HepG2 (cell line): Measurements from ENCODE around the gene KIAA0930.

Experiments used
- POLR2A ChIP-seq, 2 experiments: IDR thresholded peaks; 2 replicates each; pipeline ENCODE4 v1.6.1; 2011; ENCODE audit warnings: low read depth in 2 of 2, low read length in 2 of 2, mild to moderate bottlenecking in 1 of 2, moderate library complexity in 1 of 2; ENCODE audit not compliant: insufficient read depth in 1 of 2
- ZNF232 ChIP-seq: sonication (generic); formaldehyde crosslinking; IDR thresholded peaks from 2 replicates; pipeline ENCODE4 v1.4.0; 2020; ENCODE audit warnings: missing genetic modification reagents, borderline replicate concordance
- TF ChIP-seq, protein P1 (sequence below): sonication (generic); formaldehyde crosslinking; IDR thresholded peaks from 2 replicates; pipeline ENCODE4 v1.5.0; 2020; ENCODE audit warnings: mild to moderate bottlenecking, missing genetic modification reagents, moderate library complexity

DNA sequence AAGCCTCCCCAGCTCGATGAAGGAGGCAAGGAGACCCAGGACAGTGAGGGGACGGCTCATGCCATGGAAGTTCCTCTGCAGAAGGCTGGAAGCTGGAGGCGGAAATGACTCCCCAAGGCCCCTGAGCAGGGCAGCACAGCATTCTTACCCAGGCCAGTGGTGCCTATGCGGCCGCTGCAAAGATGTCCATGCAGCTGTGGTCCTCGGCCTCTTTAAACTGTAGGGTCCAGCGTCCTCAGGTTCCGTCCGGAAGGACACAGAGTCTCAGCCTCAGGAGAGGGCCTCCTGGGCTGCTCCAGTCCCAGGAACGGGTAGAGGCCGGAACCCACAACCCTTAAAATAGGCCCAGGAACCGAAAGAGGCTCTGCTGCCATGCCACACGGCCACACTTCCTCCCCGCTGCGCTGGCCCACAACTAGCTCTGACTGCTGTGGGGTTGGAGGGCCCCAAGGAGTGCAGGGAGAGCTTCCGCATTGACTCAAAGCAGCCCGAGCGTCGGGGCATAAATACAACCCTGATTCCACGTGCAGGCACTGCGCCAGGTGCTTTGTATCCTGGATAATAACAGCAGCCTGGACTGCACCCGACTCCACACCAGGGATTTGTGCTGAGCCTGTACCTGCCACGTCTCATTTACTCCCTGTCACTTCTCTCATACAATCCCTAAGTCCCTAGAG, 5.5 kb downstream of the KIAA0930 start:
- TF ChIP-seq POLR2A (IDR thresholded peaks at IDR 0.05; ENCODE audit: insufficient read depth in 1 of 2, low read depth in 2 of 2, low read length in 2 of 2) (no peak), ZNF232 (CRISPR knock-in tag) (no peak)
- TF ChIP-seq, protein P1, sequence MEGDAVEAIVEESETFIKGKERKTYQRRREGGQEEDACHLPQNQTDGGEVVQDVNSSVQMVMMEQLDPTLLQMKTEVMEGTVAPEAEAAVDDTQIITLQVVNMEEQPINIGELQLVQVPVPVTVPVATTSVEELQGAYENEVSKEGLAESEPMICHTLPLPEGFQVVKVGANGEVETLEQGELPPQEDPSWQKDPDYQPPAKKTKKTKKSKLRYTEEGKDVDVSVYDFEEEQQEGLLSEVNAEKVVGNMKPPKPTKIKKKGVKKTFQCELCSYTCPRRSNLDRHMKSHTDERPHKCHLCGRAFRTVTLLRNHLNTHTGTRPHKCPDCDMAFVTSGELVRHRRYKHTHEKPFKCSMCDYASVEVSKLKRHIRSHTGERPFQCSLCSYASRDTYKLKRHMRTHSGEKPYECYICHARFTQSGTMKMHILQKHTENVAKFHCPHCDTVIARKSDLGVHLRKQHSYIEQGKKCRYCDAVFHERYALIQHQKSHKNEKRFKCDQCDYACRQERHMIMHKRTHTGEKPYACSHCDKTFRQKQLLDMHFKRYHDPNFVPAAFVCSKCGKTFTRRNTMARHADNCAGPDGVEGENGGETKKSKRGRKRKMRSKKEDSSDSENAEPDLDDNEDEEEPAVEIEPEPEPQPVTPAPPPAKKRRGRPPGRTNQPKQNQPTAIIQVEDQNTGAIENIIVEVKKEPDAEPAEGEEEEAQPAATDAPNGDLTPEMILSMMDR (CRISPR knock-in tag) = no peak
